GM19238 (cell line): ENCODE results near the gene ADAM8.
"Not testable (repeated sequence)": the region's sequence is repeated elsewhere in the genome, so short reads cannot be mapped to it uniquely, and the experiment has no call there.

Source experiments
- DNase-seq: peaks from one replicate; pipeline ENCODE4 v3.0.0; 2011; ENCODE audit warnings: low spot score; ENCODE audit not compliant: insufficient read length

ADAM8 gene

DNA sequence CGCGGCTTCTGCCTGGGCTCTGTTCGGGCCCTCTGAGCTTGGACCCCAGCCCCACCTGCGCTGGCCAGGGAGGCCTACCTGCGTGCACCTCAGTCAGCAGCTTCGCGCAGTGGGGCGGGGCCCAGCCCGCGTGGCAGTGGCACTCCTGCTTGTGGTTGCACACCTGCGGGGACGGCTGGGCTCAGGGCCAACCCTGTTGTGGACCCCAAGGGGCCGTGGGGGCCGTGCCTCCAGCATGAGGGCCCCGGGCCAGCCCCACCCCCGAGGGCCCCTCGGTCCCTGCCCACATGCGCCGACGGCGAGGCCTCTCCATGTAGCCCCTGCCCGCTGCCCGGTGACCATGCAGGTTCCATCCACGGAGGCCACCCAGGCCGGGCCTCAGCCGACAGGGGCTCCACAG lies 7.3 kb downstream of the ADAM8 start:
- DNase-seq, result no peak

GRCh38 chr10:133268532-133268931 lies 8.1 kb downstream of the ADAM8 start:
- no peak for DNase-seq

GRCh38 chr10:133267829-133268228 lies 8.8 kb downstream of the ADAM8 start:
- no peak for DNase-seq

- no peak for DNase-seq
Observed at GRCh38 chr10:133267293-133267692, 9.4 kb downstream of the ADAM8 start.

GRCh38 chr10:133266056-133266795 lies 10.4 kb downstream of the ADAM8 start:
- DNase-seq, result no peak

- not testable (repeated sequence) for DNase-seq
Observed at GRCh38 chr10:133265052-133265451, 11.6 kb downstream of the ADAM8 start.

DNA sequence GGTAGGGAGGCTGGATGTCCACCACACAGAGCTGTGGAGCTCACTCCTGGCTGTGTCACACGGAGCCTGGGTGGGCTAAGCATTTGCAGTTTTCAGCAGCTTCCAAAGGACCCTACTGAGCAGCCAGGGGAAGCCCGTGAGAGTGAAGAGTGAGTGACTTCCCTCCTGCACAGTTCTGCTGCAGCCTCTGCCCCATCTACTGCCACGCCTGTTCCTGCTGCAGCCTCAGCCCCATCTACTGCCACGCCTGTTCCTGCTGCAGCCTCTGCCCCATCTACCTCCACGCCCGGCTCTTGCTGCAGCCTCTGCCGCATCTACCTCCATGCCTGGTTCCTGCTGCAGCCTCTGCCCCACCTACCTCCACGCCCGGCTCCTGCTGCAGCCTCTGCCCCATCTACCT lies 12.2 kb downstream of the ADAM8 start:
- no peak for DNase-seq

- DNase-seq, result no peak
Observed at GRCh38 chr10:133263674-133264073, 13.0 kb downstream of the ADAM8 start.

- no peak for DNase-seq
Observed at GRCh38 chr10:133262696-133263095, 14.0 kb downstream of the ADAM8 start.

DNA sequence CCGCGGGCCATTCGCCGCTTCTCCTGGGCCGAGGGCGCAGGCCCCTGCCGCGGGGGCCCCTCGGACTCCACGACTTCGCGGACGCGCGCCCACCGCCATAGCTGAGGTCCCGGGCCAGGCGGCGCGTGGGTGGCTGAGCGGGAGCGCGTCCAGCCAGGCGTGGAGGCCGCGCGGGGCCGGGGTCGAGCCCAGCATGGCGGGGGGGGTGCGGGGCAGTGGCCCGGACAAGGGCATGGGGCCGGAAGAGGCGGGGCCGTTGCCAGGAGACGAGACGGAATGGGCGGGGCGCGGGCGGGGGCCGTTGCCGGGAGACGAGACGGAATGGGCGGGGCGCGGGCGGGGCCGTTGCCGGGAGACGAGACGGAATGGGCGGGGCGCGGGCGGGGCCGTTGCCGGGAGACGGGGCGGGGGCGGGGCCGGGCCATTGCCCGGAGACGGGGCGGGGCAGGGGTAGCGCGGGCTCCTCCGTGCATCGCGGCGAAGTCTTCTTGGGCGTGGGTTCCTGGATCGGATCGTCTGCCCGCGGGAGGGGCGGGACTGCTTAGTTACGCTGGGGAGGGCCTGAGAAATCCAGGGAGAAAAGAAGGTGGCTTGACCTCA lies 14.8 kb downstream of the ADAM8 start:
- DNase-seq, result peak; percentile 94

GRCh38 chr10:133260895-133261725 lies 15.6 kb downstream of the ADAM8 start:
- peak; percentile 80 for DNase-seq

DNA sequence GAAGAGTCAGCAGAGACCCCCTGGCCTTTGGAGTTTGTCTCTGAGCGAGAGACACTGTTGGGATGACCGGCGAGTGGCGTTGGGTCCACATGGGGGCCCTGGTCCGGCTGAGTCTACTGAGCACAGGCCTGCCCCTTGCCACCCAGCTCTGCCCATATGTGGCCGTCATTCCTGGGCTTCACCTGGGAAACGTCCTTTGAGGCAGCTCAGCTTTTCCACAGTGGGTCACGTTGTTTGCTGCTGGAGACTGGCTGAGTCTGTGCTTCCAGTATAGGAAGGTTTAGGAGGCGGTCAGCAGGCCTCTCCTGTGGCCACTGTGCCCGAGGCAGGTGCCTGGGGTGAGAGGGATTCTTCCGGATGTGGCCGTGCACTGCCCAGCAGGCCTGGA lies 17.1 kb downstream of the ADAM8 start:
- no peak for DNase-seq

- DNase-seq, result no peak
Observed at GRCh38 chr10:133258818-133259601, 17.7 kb downstream of the ADAM8 start.

DNA sequence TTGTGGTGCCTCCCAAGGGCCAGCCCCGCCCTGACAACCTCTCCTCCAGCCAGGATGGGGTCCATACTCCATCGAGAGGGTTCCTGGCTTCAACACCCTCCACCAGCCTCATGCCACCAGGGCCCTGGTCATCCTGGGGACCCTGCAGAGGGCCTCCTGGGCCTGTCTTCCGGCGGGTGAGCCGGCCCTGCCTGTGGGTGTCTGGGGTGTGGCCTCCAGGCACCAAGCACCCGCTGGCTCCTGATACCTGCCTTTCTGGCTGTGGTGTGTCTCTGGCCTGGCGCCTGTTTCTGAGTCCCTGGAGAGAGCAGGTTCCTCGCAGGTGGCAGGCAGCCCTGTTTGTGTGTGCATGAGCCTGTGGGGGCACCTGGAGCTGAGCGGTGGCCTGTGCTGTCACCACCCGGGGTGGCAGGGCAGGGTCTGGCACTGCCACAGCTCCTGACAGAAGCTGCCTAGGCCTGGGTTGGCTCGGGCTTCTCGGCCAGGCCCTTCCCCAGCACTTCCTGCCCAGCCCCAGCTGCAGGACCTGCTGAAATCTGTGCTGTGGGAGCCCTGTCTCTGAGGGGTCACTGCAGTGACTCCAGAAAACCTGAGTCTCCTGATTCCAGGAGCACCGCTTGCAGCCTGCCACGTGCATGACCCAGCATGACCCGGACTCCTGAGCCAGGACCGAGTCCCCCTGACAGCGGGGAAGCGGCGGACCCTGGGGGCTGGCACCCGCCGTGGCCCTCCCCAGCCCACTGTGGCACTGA lies 18.4 kb downstream of the ADAM8 start:
- peak; percentile 51 for DNase-seq

DNA sequence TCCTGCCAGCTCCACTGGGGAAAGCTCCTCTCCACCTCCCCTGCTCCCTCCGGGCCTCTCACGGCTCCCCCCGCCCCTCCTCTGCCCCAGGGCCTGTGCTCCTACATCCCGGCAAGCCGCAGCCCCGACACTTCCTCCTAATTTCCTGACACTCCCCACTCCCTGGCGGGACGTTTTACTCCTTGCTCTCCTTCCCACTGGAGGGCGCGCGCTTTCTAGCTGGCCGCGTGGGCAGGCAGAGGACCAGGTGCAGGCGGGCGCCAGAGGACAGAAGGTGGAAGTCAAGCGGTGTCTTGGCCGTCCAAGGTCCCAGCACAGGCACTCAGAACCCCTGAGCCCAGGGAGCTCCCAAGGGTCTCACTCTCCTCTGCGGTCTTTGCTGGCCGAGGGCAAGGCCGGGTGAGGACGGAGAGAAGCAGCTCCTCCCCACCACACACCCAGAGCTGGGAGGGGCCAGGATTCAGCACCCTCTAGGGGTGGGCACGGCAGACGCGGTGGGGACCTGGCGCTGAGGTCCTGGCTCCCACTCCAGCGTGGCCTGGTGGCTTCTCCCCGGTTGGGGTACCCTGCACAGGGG lies 19.1 kb downstream of the ADAM8 start:
- DNase-seq, result peak; percentile 54

DNA sequence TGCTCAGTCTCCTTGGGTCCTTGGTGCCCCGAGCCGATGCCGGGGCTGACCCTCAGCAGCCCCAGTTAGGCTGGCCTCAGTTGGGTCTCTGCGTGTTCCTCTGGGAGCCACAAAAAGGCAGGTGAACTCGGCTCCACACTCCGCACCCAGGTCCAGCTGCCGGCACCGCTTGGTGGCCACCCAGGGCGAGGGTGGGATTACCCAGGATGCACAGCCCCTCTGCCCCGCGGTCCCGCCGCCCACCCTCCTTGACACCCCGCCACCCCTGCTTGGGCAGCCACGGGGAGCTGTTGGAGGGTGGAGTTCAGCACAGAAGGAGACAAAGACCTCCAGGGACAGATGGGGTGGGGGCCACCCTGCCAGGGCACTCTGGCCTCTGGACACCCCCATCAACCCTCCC lies 21.3 kb downstream of the ADAM8 start:
- DNase-seq, result no peak

DNA sequence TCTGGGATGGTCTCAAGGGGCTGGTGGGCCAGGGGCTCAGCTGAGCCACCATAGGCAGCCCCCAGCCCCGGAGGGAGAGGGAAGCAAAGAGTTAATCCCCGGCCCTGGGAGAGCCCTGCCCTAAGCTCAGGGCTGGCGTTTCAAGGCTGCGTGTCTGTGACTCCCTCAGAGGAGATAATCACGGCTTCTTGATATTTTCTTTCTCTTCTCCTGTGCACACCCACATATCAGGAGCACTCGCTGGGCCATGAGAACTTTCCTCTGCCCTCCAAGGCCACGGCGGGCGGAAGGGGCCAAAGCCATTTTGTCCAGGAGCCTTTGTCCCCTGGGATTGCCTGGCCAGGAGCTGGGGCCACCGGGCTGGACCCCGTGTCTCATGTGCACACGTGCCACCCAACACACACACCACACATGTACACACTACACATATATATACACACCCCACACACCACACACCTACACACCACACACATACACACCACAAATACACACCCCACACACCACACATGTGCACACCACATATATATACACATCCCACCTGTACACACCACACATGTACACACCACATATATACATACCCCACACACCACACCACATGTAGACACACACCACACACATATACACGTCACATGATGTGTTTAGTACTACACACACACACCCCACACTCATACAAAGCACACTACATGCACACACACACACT lies 22.1 kb downstream of the ADAM8 start:
- DNase-seq, result no peak

GRCh38 chr10:133253361-133253955 lies 23.2 kb downstream of the ADAM8 start:
- no peak for DNase-seq

DNA sequence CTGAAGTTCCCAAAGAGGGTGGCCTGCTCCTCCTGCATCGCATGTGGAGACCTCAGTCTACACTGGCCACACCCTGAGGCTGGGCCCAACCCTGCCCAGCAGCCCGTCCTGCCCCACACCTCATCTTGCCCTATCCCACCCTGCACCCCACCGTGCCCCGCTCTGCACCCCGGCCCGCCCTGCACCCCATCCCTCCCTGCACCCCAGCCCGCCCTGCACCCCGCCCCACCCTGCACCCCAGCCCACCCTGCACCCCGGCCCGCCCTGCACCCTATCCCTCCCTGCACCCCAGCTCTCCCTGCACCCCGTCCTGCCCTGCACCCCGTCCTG lies 24.5 kb downstream of the ADAM8 start:
- DNase-seq, result no peak
